ENCODE results near the gene KCTD19. TPM values are rescaled to one million over a fixed set of nuclear protein-coding genes. Genes with fewer than 3 reads are reported as not detected.

The KCTD19 gene
- total RNA-seq, 6 experiments from 2014 or later: not detected

DNA sequence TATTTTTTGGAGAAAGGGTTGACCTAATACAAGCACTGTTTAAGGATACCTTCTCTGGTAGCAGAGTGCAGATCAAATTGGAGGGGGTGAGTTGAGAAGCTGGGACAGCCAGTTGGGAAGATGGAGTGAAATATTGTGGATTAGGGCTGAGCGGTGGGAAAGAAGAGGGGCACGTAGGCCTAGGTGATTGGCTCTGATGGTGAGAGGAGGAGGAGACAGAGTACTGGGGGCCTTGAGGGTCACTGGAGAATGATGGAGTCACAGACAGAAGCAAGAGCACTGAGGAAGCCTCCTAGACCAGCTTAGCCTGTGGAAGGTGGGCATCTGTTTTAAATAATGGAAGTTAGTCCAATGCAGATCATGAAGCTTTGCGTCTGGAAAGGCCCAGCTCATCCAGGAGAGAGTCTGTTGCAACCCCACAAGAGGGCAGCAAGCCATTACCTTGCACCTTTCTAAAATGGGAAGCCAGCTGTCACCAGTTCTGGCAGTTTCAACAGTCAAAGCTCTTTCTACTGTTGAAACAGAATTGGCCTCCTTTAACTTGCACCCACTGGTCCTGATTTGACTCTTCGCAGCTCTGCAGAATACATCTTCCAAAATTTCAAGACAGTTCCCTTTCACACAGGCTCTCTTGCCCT lies 66.0 kb downstream of the KCTD19 start:
- Mint-ChIP-seq H3K27me3 (ENCODE audit: insufficient read depth) (peaks cover 6% of the 10 kb centered on the region), H3K4me3 (no peak overlapping the region), H3K4me1 (ENCODE audit: low read depth) (peaks cover 24% of the 10 kb centered on the region), H3K9me3 (no peaks in the 10 kb centered on the region), H3K27ac (peak overlapping the region; percentile 23; the same call in 1 of the 2 replicates), H3K36me3 (ENCODE audit: low read depth) (peaks cover 5% of the 10 kb centered on the region)
- TF ChIP-seq, protein P1, sequence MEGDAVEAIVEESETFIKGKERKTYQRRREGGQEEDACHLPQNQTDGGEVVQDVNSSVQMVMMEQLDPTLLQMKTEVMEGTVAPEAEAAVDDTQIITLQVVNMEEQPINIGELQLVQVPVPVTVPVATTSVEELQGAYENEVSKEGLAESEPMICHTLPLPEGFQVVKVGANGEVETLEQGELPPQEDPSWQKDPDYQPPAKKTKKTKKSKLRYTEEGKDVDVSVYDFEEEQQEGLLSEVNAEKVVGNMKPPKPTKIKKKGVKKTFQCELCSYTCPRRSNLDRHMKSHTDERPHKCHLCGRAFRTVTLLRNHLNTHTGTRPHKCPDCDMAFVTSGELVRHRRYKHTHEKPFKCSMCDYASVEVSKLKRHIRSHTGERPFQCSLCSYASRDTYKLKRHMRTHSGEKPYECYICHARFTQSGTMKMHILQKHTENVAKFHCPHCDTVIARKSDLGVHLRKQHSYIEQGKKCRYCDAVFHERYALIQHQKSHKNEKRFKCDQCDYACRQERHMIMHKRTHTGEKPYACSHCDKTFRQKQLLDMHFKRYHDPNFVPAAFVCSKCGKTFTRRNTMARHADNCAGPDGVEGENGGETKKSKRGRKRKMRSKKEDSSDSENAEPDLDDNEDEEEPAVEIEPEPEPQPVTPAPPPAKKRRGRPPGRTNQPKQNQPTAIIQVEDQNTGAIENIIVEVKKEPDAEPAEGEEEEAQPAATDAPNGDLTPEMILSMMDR (IDR thresholded peaks at IDR 0.05): peak; percentile 82
- DNase-seq: peak; percentile 55

DNA sequence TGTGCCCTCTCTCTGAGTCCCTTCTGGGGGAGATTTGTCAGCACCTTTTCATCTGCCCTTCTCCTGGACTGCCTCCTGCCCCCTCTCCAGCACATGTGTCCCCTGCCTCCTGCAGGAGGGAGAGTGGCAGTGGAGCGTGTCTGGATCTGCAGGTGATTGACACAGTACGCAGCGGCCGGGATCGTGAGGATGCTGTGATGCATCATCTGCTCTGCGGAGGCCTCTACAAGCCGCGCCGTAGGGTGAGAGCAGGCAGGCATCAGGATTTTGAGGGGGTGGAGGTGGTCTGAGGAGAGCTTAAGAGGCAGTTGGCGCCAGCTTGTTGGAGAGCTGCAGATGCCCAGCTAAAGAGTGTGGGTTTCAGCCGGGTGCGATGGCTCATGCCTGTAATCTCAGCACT lies 66.8 kb downstream of the KCTD19 start:
- H3K4me3 Mint-ChIP-seq: no peak overlapping the region

DNA sequence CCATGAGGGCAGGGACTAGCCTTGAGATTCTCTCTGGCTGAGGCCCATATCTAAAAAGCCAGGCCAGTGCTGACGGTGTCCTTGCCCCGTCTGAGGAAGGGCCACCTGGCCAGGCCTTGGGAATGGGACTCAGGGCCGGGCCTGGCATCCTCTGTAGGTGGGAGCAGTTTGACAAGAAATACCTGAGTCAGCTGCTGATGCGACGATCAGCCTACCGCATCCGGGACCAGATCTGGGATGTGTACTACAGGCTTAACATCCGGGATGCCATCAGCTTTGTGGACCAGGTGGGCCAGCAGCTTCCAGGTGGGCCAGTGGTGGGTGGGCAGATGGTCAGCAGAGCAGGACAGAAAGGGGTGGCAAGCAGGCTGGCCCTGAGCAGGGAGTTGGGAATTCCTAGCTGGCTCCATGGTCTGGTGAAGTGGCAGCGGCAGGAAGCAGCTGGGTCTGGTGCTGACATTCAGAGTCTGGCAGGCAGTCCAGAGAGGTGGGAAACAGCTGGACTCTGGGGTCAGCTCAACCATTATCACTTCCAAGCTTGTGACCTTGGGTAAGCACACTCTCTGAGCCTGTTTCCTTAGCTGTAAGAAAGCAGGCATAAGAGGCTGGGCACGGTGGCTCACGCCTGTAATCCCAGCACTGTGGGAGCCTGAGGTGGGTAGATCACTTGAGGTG lies 68.2 kb downstream of the KCTD19 start:
- H3K9me3 Mint-ChIP-seq: no peaks in the 10 kb centered on the region
- peaks cover 5% of the 10 kb centered on the region for H3K36me3 Mint-ChIP-seq (ENCODE audit: low read depth)
- no peak overlapping the region for H3K4me3 Mint-ChIP-seq
- peaks cover 24% of the 10 kb centered on the region for H3K4me1 Mint-ChIP-seq (ENCODE audit: low read depth)
- TF ChIP-seq, protein P1 (IDR thresholded peaks at IDR 0.05): no peak
- H3K27me3 Mint-ChIP-seq (ENCODE audit: insufficient read depth): peaks cover 3% of the 10 kb centered on the region
- no peak overlapping the region for H3K27ac Mint-ChIP-seq
- DNase-seq: no peak

More for the DNA sequence above, 66.8 kb downstream of the KCTD19 start:
- Mint-ChIP-seq H3K27ac (no peak overlapping the region), H3K27me3 (ENCODE audit: insufficient read depth) (peaks cover 4% of the 10 kb centered on the region), H3K4me1 (ENCODE audit: low read depth) (peaks cover 24% of the 10 kb centered on the region), H3K36me3 (ENCODE audit: low read depth) (peaks cover 5% of the 10 kb centered on the region), H3K9me3 (no peaks in the 10 kb centered on the region)
- DNase-seq: no peak
- TF ChIP-seq, protein P1 (IDR thresholded peaks at IDR 0.05): no peak

DNA sequence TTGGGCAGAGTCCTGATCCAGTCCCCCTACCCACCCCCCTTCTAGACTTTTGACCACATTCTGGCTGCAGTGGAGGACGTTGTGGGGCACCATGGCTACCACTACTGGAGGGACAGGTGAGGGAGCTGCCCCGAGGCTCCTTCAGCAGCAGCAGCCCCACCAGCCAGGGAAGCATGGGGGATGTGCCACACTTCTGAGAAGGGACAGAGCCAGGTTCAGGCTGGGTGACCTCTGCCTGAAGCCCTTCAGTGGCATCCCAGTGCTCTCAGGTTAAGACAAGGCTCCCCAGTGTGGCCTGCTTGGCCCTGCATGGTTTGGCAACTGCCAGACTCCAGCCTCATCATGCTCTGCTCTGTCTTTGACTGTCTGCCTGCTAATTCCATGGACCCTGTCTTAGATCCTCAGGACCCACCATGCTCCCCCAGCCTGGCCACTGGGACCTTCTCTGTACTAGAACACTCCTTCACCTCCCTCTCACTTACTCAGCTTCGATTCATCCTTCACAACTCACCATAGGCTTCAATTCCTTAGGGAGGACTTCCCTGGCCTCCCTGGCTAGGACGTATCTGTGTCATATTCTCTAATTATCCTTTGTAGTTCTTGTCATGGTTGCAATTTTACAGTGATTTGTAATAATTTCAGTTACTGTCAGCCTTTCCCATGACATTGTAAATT lies 68.9 kb downstream of the KCTD19 start:
- peaks cover 3% of the 10 kb centered on the region for H3K27me3 Mint-ChIP-seq (ENCODE audit: insufficient read depth)
- TF ChIP-seq, protein P1 (IDR thresholded peaks at IDR 0.05): no peak
- no peak for DNase-seq
- peaks cover 5% of the 10 kb centered on the region for H3K36me3 Mint-ChIP-seq (ENCODE audit: low read depth)
- peaks cover 24% of the 10 kb centered on the region for H3K4me1 Mint-ChIP-seq (ENCODE audit: low read depth)
- H3K27ac Mint-ChIP-seq: peak overlapping the region; percentile 6; the same call in 1 of the 2 replicates
- H3K9me3 Mint-ChIP-seq: no peaks in the 10 kb centered on the region
- no peak overlapping the region for H3K4me3 Mint-ChIP-seq

DNA sequence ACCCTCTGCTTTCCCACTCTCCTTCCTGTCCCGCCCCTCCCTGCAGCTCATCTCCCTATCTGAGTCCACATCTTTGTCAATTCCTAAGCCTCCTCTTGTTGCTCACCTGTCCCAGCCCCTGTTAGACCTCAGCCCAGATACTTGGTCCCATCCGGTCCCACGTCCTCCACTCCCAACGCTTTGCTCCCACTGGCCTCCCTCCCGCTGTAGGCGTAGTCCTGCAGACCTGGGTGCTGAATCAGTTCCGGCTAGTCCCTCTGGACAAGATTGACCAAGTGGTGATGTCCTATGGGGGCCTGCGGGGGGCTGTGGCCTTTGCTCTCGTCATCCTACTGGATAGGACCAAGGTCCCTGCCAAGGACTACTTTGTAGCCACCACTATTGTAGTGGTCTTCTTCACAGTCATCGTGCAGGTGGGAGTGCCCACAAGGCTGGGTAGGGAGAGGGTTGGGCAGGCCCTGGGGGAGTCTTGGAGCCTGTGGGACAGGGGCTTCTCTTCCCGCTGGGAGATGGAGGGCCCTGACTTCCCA lies 69.8 kb downstream of the KCTD19 start:
- Mint-ChIP-seq H3K4me3 (no peak overlapping the region), H3K4me1 (ENCODE audit: low read depth) (peaks cover 24% of the 10 kb centered on the region), H3K36me3 (ENCODE audit: low read depth) (peaks cover 5% of the 10 kb centered on the region), H3K27me3 (ENCODE audit: insufficient read depth) (peaks cover 3% of the 10 kb centered on the region), H3K9me3 (no peaks in the 10 kb centered on the region), H3K27ac (no peak overlapping the region)
- DNase-seq: no peak
- TF ChIP-seq, protein P1 (IDR thresholded peaks at IDR 0.05): no peak
